ENCODE data around the gene PCDHA7. TPM values are rescaled to one million over a fixed set of nuclear protein-coding genes. Genes with fewer than 3 reads are reported as not detected.
"Not testable (repeated sequence)": the region's sequence is repeated elsewhere in the genome, so short reads cannot be mapped to it uniquely, and the experiment has no call there.

PCDHA7 gene
- total and polyA plus RNA-seq, 2 of the 4 experiments (the other 2 are of a cell fraction): 0.10 to 0.18 TPM

GRCh38 chr5:140801494-140801841, 32.6 kb upstream of the PCDHA7 start:
- H3K4me2 ChIP-seq (ENCODE audit: low read depth, low read length): peak overlapping the region; percentile 50; the same call in 1 of the 2 replicates
- DNase-seq (no peak), ATAC-seq (ENCODE audit: low read depth) (no peak)
- in situ Hi-C loops (cut with MboI; ENCODE audit: low sequenced_read_pairs): no loop called here
- no peak overlapping the region for H2AFZ ChIP-seq (replicated peaks; ENCODE audit: low read length, poor library complexity)
- TF ChIP-seq NFE2L2 (IDR thresholded peaks at IDR 0.05; ENCODE audit: low read depth, low read length) (no peak), MAZ (IDR thresholded peaks at IDR 0.05; ENCODE audit: borderline replicate concordance, low read depth, low read length) (no peak), CTCF (conservative IDR thresholded peaks at IDR 0.05; ENCODE audit: low read depth, low read length) (0 out of 2 replicates have a peak, but pooled peaks have one; percentile 10)
- H3K14ac ChIP-seq (replicated peaks; ENCODE audit: low read depth, low read length): no peak overlapping the region
- no peak overlapping the region for H2AK9ac ChIP-seq (replicated peaks; ENCODE audit: low read depth, low read length, poor library complexity)
- no peak overlapping the region for H3K4ac ChIP-seq (ENCODE audit: low read depth, low read length)
- no peak overlapping the region for H3K9ac ChIP-seq (ENCODE audit: low read depth, low read length)
- H2AK5ac ChIP-seq (ENCODE audit: low read depth, low read length): no peak overlapping the region
- no peak overlapping the region for H4K5ac ChIP-seq (ENCODE audit: low read depth, low read length)
- no peak overlapping the region for H3K27ac ChIP-seq (ENCODE audit: insufficient read depth, low read length)
- H2BK20ac ChIP-seq (ENCODE audit: low read depth, low read length): no peak overlapping the region
- H3K23ac ChIP-seq (ENCODE audit: low read depth, low read length): no peak overlapping the region
- no peaks in the 10 kb centered on the region for H3K27me3 ChIP-seq (ENCODE audit: control insufficient read depth, insufficient read depth, low read length)
- no peak overlapping the region for H2BK15ac ChIP-seq (ENCODE audit: low read depth, low read length)
- no peaks in the 10 kb centered on the region for H3K9me1 ChIP-seq (ENCODE audit: insufficient read depth, low read length)
- ChIA-PET CTCF (no interaction called here), POLR2A (ENCODE audit: unreplicated experiment) (no interaction called here)
- no peaks in the 10 kb centered on the region for H4K20me1 ChIP-seq (ENCODE audit: insufficient read depth, low read length)
- H3K56ac ChIP-seq (ENCODE audit: extremely low read depth, insufficient read depth, low read length): no peak overlapping the region
- H3K79me1 ChIP-seq (ENCODE audit: low read depth in 1 of 2, low read length in 2 of 2): no peaks in the 10 kb centered on the region
- H3K36me3 ChIP-seq (ENCODE audit: control insufficient read depth, insufficient read depth, low read length): no peaks in the 10 kb centered on the region
- peak overlapping the region; percentile 36; the same call in 1 of the 2 replicates for H3K4me3 ChIP-seq (ENCODE audit: insufficient read depth, low read depth, low read length)
- no peaks in the 10 kb centered on the region for H3K4me1 ChIP-seq (ENCODE audit: control insufficient read depth, insufficient read depth, low read length)
- H2BK120ac ChIP-seq (ENCODE audit: low read depth, low read length): no peak overlapping the region
- H2BK5ac ChIP-seq (ENCODE audit: low read depth, low read length, poor library complexity, severe bottlenecking): no peak overlapping the region
- H3K18ac ChIP-seq (ENCODE audit: low read depth, low read length): no peak overlapping the region
- dilution Hi-C loops (cut with HindIII; ENCODE audit: low sequenced_read_pairs, unreplicated experiment): no loop called here
- no peak overlapping the region for H4K8ac ChIP-seq (ENCODE audit: low read depth in 2 of 2, low read length in 2 of 2)
- H4K91ac ChIP-seq (ENCODE audit: insufficient read depth, low read depth, low read length): no peak overlapping the region
- intact Hi-C loops (cut with micrococcal nuclease): no loop called here
- peaks cover 22% of the 10 kb centered on the region for H3K9me3 ChIP-seq (ENCODE audit: control insufficient read depth, insufficient read depth, low read length)
- 17% methylated on average over 6 of the region's 16 CpGs; no CpG with 5 or more reads in 1 of the 2 experiments for WGBS, 2 experiments (ENCODE audit: extremely low coverage in 2 of 2, insufficient read length in 1 of 2)
- BruUV-seq (replicated peaks): no TSS peak

- dilution Hi-C loops (cut with HindIII; ENCODE audit: low sequenced_read_pairs, unreplicated experiment); H3K56ac ChIP-seq (ENCODE audit: extremely low read depth, insufficient read depth, low read length); H2BK20ac ChIP-seq (ENCODE audit: low read depth, low read length); H3K4me3 ChIP-seq (ENCODE audit: insufficient read depth, low read depth, low read length); BruUV-seq (replicated peaks); DNase-seq; in situ Hi-C loops (cut with MboI; ENCODE audit: low sequenced_read_pairs); H4K91ac ChIP-seq (ENCODE audit: insufficient read depth, low read depth, low read length); H3K4me2 ChIP-seq (ENCODE audit: low read depth, low read length); H2AK5ac ChIP-seq (ENCODE audit: low read depth, low read length); H3K23ac ChIP-seq (ENCODE audit: low read depth, low read length); H3K27me3 ChIP-seq (ENCODE audit: control insufficient read depth, insufficient read depth, low read length); H2BK15ac ChIP-seq (ENCODE audit: low read depth, low read length); H2AK9ac ChIP-seq (replicated peaks; ENCODE audit: low read depth, low read length, poor library complexity); H4K8ac ChIP-seq (ENCODE audit: low read depth in 2 of 2, low read length in 2 of 2); H3K4me1 ChIP-seq (ENCODE audit: control insufficient read depth, insufficient read depth, low read length); H2BK120ac ChIP-seq (ENCODE audit: low read depth, low read length); H4K5ac ChIP-seq (ENCODE audit: low read depth, low read length); H4K20me1 ChIP-seq (ENCODE audit: insufficient read depth, low read length); ATAC-seq (ENCODE audit: low read depth); H3K4ac ChIP-seq (ENCODE audit: low read depth, low read length); intact Hi-C loops (cut with micrococcal nuclease); CTCF ChIA-PET; H3K18ac ChIP-seq (ENCODE audit: low read depth, low read length); H3K9ac ChIP-seq (ENCODE audit: low read depth, low read length); H3K36me3 ChIP-seq (ENCODE audit: control insufficient read depth, insufficient read depth, low read length); H3K9me1 ChIP-seq (ENCODE audit: insufficient read depth, low read length); H3K27ac ChIP-seq (ENCODE audit: insufficient read depth, low read length); H3K79me1 ChIP-seq (ENCODE audit: low read depth in 1 of 2, low read length in 2 of 2); POLR2A ChIA-PET (ENCODE audit: unreplicated experiment); H2AFZ ChIP-seq (replicated peaks; ENCODE audit: low read length, poor library complexity); H3K14ac ChIP-seq (replicated peaks; ENCODE audit: low read depth, low read length); H2BK5ac ChIP-seq (ENCODE audit: low read depth, low read length, poor library complexity, severe bottlenecking): not testable (repeated sequence)
- 59% methylated on average over 32 of the region's 45 CpGs; no CpG with 5 or more reads in 1 of the 2 experiments for WGBS, 2 experiments (ENCODE audit: extremely low coverage in 2 of 2, insufficient read length in 1 of 2)
- H3K9me3 ChIP-seq (ENCODE audit: control insufficient read depth, insufficient read depth, low read length): peaks cover 17% of the 10 kb centered on the region
Measured at GRCh38 chr5:140802381-140802780, 31.7 kb upstream of the PCDHA7 start.

All from IMR-90 (cell line).